Lower leg skin (tissue), 3 donors: Measurements from ENCODE around the gene FHL2.

Source experiments
- POLR2A ChIP-seq, 2 donors: fragments of 450-650 bp; IDR thresholded peaks; one replicate each; pipeline ENCODE4 v1.6.1; 2016 to 2017; ENCODE audit warnings: antibody characterized with exemption in 2 of 2, mild to moderate bottlenecking in 1 of 2, moderate library complexity in 1 of 2
- TF ChIP-seq, protein P1 (sequence below), 3 donors: fragments of 450-650 bp; IDR thresholded peaks; one replicate each; pipeline ENCODE4 v1.5.1; 2016; ENCODE audit warnings: antibody characterized with exemption in 3 of 3, mild to moderate bottlenecking in 3 of 3, moderate library complexity in 2 of 3

DNA sequence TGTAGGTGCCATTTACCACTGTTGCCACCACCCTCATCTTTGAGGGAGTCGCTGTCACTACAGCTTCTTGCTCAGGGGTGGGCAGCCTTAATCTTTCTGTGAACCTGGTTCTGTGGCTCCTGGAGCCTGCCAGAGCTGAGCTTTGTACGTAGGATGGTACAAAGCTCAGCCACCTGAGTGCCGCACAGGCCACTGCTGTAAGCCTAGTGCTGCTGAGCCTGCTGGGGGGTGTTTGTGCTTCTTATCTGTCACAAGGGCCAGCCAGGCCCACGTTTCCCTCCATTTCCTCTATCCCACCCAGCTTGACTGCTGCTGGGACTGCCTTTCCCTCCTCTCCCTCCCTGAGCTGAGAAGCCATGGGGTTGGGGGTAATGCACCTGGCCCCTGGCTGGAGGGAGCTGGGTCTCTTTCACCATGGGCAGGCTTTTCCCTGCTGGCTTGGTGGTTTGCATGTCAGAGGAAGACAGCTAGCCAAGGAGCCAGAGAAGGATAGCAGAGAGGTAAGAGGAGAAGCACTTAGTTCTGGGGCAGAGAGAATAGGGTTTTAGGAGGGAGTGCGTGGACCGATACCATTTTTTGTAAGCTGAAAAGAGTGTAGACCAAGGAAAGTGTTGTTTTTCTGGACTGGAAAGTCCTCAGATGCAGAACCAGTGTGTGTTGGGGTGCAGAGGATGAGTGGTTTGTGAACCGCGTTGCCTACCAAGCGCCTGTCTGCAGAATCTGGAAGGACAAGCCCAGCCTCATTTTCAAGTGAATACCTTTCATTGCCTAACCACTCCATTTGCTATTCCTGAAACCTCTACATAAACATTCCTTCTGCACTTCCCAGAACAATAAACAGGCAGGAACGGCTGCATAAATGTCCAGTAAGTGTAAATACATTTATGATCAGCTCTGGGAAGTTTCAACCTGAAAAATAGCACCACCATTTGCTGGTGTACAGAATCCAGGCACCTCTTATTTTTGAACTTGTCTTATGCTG, 45.1 kb upstream of the FHL2 start:
- TF ChIP-seq, protein P1, sequence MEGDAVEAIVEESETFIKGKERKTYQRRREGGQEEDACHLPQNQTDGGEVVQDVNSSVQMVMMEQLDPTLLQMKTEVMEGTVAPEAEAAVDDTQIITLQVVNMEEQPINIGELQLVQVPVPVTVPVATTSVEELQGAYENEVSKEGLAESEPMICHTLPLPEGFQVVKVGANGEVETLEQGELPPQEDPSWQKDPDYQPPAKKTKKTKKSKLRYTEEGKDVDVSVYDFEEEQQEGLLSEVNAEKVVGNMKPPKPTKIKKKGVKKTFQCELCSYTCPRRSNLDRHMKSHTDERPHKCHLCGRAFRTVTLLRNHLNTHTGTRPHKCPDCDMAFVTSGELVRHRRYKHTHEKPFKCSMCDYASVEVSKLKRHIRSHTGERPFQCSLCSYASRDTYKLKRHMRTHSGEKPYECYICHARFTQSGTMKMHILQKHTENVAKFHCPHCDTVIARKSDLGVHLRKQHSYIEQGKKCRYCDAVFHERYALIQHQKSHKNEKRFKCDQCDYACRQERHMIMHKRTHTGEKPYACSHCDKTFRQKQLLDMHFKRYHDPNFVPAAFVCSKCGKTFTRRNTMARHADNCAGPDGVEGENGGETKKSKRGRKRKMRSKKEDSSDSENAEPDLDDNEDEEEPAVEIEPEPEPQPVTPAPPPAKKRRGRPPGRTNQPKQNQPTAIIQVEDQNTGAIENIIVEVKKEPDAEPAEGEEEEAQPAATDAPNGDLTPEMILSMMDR (IDR thresholded peaks at IDR 0.05), result no peak
- no peak for TF ChIP-seq POLR2A (IDR thresholded peaks at IDR 0.05)
